ENCODE results near the gene TBL1X. TPM values are rescaled to one million over a fixed set of nuclear protein-coding genes. Genes with fewer than 3 reads are reported as not detected.

TBL1X gene
- total and polyA plus RNA-seq, 10 of the 15 experiments (the other 5 are each of a cell fraction or from before 2014, with no cell fraction given): 4.4 to 26.3 (median 10.6) TPM

DNA sequence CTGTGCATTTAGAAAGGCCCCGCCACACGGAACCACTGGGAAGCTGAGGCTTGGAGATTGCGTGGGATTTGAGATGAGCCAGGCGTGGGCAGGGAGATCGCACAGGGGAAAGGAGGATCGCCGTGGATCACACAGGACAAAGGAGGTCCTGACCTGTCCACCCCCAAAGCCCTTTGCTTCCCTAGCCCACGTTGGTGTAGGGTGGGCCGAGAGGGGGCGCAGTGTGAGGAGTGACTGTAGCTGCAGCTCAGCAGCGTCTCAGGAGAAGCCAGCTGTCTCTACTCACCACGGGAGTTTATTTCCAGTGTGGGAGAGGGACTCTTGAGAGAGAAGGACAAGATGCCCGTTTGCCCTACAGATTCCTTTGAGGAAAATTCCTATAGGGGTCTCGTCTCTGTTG lies 62.1 kb downstream of the TBL1X start:
- BruUV-seq (replicated peaks): no TSS peak
- Histone ChIP-seq H3K4me2 (ENCODE audit: control insufficient read depth, insufficient read depth) (no peak overlapping the region), H3K27me3 (replicated peaks in 1 of 2; ENCODE audit: control insufficient read depth in 2 of 2, insufficient read depth in 2 of 2, low read length in 1 of 2) (no peaks in the 10 kb centered on the region), H4K20me1 (ENCODE audit: control insufficient read depth, insufficient read depth) (no peaks in the 10 kb centered on the region), H3K36me3 (ENCODE audit: control insufficient read depth in 2 of 2, insufficient read depth in 2 of 2, low read length in 1 of 2) (no peaks in the 10 kb centered on the region), H3K9ac (ENCODE audit: control insufficient read depth, insufficient read depth, low read length) (no peak overlapping the region), H3K9me3 (replicated peaks; ENCODE audit: control insufficient read depth, insufficient read depth, low read length) (no peaks in the 10 kb centered on the region), H3K4me1 (ENCODE audit: control insufficient read depth, insufficient read depth, low read length) (no peaks in the 10 kb centered on the region), H3K4me3 (no peak overlapping the region), H3K27ac (ENCODE audit: control insufficient read depth, insufficient read depth) (no peak overlapping the region), H2AFZ (ENCODE audit: control insufficient read depth, low read depth, low read length) (no peak overlapping the region), H3K79me2 (ENCODE audit: control insufficient read depth, insufficient read depth, low read length) (no peaks in the 10 kb centered on the region)
- ChIA-PET RAD21 (ENCODE audit: unreplicated experiment) (no interaction called here), POLR2A (no interaction called here), SMC1A (ENCODE audit: uncharacterized antibody, unreplicated experiment) (interaction anchor here (0.9 kb wide), 1 partner anchor 45 kb away, joined by 4 read pairs; no protein-coding TSS in a partner anchor), CTCF (no interaction called here)
- intact Hi-C loops (cut with micrococcal nuclease; ENCODE audit: unreplicated experiment) (no loop called here), in situ Hi-C loops (cut with MboI) (no loop called here)
- WGBS (ENCODE audit: insufficient coverage, insufficient replicate concordance, low lambda C conversion rate, missing lambda C conversion rate): 68% methylated on average over 14 of the region's 14 CpGs
- FAIRE-seq (no peak), ATAC-seq (no peak), DNase-seq (ENCODE audit: low read depth, low spot score) (no peak)
- no peak for TF ChIP-seq MEF2B (IDR thresholded peaks at IDR 0.05; ENCODE audit: partially characterized antibody, poor library complexity, severe bottlenecking)
- TF ChIP-seq, protein P1, sequence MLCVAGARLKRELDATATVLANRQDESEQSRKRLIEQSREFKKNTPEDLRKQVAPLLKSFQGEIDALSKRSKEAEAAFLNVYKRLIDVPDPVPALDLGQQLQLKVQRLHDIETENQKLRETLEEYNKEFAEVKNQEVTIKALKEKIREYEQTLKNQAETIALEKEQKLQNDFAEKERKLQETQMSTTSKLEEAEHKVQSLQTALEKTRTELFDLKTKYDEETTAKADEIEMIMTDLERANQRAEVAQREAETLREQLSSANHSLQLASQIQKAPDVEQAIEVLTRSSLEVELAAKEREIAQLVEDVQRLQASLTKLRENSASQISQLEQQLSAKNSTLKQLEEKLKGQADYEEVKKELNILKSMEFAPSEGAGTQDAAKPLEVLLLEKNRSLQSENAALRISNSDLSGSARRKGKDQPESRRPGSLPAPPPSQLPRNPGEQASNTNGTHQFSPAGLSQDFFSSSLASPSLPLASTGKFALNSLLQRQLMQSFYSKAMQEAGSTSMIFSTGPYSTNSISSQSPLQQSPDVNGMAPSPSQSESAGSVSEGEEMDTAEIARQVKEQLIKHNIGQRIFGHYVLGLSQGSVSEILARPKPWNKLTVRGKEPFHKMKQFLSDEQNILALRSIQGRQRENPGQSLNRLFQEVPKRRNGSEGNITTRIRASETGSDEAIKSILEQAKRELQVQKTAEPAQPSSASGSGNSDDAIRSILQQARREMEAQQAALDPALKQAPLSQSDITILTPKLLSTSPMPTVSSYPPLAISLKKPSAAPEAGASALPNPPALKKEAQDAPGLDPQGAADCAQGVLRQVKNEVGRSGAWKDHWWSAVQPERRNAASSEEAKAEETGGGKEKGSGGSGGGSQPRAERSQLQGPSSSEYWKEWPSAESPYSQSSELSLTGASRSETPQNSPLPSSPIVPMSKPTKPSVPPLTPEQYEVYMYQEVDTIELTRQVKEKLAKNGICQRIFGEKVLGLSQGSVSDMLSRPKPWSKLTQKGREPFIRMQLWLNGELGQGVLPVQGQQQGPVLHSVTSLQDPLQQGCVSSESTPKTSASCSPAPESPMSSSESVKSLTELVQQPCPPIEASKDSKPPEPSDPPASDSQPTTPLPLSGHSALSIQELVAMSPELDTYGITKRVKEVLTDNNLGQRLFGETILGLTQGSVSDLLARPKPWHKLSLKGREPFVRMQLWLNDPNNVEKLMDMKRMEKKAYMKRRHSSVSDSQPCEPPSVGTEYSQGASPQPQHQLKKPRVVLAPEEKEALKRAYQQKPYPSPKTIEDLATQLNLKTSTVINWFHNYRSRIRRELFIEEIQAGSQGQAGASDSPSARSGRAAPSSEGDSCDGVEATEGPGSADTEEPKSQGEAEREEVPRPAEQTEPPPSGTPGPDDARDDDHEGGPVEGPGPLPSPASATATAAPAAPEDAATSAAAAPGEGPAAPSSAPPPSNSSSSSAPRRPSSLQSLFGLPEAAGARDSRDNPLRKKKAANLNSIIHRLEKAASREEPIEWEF (IDR thresholded peaks at IDR 0.05; ENCODE audit: insufficient replicate concordance, low read depth, low read length): no peak
- TF ChIP-seq, protein P2, sequence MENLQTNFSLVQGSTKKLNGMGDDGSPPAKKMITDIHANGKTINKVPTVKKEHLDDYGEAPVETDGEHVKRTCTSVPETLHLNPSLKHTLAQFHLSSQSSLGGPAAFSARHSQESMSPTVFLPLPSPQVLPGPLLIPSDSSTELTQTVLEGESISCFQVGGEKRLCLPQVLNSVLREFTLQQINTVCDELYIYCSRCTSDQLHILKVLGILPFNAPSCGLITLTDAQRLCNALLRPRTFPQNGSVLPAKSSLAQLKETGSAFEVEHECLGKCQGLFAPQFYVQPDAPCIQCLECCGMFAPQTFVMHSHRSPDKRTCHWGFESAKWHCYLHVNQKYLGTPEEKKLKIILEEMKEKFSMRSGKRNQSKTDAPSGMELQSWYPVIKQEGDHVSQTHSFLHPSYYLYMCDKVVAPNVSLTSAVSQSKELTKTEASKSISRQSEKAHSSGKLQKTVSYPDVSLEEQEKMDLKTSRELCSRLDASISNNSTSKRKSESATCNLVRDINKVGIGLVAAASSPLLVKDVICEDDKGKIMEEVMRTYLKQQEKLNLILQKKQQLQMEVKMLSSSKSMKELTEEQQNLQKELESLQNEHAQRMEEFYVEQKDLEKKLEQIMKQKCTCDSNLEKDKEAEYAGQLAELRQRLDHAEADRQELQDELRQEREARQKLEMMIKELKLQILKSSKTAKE (IDR thresholded peaks at IDR 0.05; ENCODE audit: low read depth, poor library complexity, severe bottlenecking): no peak
- TF ChIP-seq SPI1 (IDR thresholded peaks at IDR 0.05; ENCODE audit: borderline replicate concordance, insufficient read depth, low read depth, low read length): no peak
- no peak for TF ChIP-seq POU2F2 (IDR thresholded peaks at IDR 0.05; ENCODE audit: borderline replicate concordance, low read depth, low read length)
- no peak for TF ChIP-seq RFX5 (IDR thresholded peaks at IDR 0.05; ENCODE audit: low read depth, low read length)
- no peak for TF ChIP-seq POLR2AphosphoS2 (IDR thresholded peaks at IDR 0.05; ENCODE audit: low read depth, low read length)
- no peak for TF ChIP-seq ETV6 (conservative IDR thresholded peaks at IDR 0.05 in 1 of 2, IDR thresholded peaks at IDR 0.05 in 1 of 2; ENCODE audit: borderline replicate concordance in 1 of 2, low read depth in 1 of 2)
- TF ChIP-seq, protein P3, sequence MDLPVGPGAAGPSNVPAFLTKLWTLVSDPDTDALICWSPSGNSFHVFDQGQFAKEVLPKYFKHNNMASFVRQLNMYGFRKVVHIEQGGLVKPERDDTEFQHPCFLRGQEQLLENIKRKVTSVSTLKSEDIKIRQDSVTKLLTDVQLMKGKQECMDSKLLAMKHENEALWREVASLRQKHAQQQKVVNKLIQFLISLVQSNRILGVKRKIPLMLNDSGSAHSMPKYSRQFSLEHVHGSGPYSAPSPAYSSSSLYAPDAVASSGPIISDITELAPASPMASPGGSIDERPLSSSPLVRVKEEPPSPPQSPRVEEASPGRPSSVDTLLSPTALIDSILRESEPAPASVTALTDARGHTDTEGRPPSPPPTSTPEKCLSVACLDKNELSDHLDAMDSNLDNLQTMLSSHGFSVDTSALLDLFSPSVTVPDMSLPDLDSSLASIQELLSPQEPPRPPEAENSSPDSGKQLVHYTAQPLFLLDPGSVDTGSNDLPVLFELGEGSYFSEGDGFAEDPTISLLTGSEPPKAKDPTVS (IDR thresholded peaks at IDR 0.05; ENCODE audit: low read depth, low read length): no peak
- TF ChIP-seq SUPT20H (IDR thresholded peaks at IDR 0.05; ENCODE audit: borderline replicate concordance, control insufficient read depth, low read depth, low read length): no peak
- TF ChIP-seq EP300 (IDR thresholded peaks at IDR 0.05; ENCODE audit: borderline replicate concordance in 1 of 2, control insufficient read depth in 1 of 2, low read depth in 2 of 2, low read length in 2 of 2): no peak
- no peak for TF ChIP-seq BACH1 (IDR thresholded peaks at IDR 0.05; ENCODE audit: borderline replicate concordance)
- no peak for TF ChIP-seq HDAC2 (IDR thresholded peaks at IDR 0.05)
- TF ChIP-seq SP1 (IDR thresholded peaks at IDR 0.05; ENCODE audit: low read depth, low read length): no peak

All from GM12878 (cell line).